ENCODE results near the gene ARHGEF12.

DNA sequence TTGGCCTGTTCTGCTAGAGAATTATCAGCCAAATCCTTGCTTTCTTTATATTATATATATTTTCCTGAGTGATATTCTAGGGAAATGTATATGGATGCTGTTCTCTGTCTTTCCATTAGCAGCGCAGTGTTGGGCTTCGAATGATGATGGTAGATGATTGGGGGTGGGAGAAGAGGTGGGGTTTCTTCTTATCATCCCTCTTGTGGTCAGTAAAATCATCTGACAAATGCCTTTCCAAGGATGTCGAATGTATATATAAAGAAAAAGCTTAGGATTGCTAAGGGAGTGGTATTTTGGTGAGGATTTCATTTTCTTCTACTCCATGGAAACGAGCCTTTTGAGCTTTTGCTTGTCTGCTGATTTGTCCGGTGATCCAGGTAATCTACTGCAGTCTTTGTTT, 48.9 kb downstream of the ARHGEF12 start:
- no peak for TF ChIP-seq CTCF (conservative IDR thresholded peaks at IDR 0.05; ENCODE audit: low read depth, low read length)
- no peak for TF ChIP-seq EZH2 (IDR thresholded peaks at IDR 0.05; ENCODE audit: borderline replicate concordance, low read depth, low read length, poor library complexity, severe bottlenecking)
